ENCODE results near the gene LHFPL3. TPM values are rescaled to one million over a fixed set of nuclear protein-coding genes. Genes with fewer than 3 reads are reported as not detected.

Gene LHFPL3
- total RNA-seq, 4 donors from 2014 or later = not detected

- H3K4me3 ChIP-seq = no peak overlapping the region
- TF ChIP-seq POLR2A (IDR thresholded peaks at IDR 0.05) = no peak
- TF ChIP-seq CTCF (IDR thresholded peaks at IDR 0.05) = no peak
- no peaks in the 10 kb centered on the region for H3K9me3 ChIP-seq
- no peaks in the 10 kb centered on the region for H3K36me3 ChIP-seq
- DNase-seq = no peak
- intact Hi-C loops (cut with DNase I) = no loop called here
- no peak overlapping the region for H3K27ac ChIP-seq
- H3K27me3 ChIP-seq = no peaks in the 10 kb centered on the region
- WGBS, 2 donors = 81 to 85% methylated on average over 3 of the region's 3 CpGs
- H3K4me1 ChIP-seq = no peaks in the 10 kb centered on the region
Observed at GRCh38 chr7:104458875-104459274, 130.5 kb downstream of the LHFPL3 start.

- Histone ChIP-seq H3K27me3 (no peaks in the 10 kb centered on the region), H3K36me3 (no peaks in the 10 kb centered on the region), H3K4me3 (no peak overlapping the region), H3K4me1 (no peaks in the 10 kb centered on the region), H3K9me3 (no peaks in the 10 kb centered on the region), H3K27ac (no peak overlapping the region)
- DNase-seq = no peak
- intact Hi-C loops (cut with DNase I) = no loop called here
- TF ChIP-seq POLR2A (IDR thresholded peaks at IDR 0.05) = no peak
- TF ChIP-seq CTCF (IDR thresholded peaks at IDR 0.05) = no peak
- WGBS, 2 donors = 50 to 81% methylated on average over 1 of the region's 1 CpG
Observed at GRCh38 chr7:104469166-104469820, 140.9 kb downstream of the LHFPL3 start.

GRCh38 chr7:104480529-104480928 lies 152.1 kb downstream of the LHFPL3 start:
- Histone ChIP-seq H3K36me3 (no peaks in the 10 kb centered on the region), H3K27ac (no peak overlapping the region), H3K27me3 (no peaks in the 10 kb centered on the region), H3K4me1 (no peaks in the 10 kb centered on the region), H3K9me3 (no peaks in the 10 kb centered on the region), H3K4me3 (no peak overlapping the region)
- DNase-seq = no peak
- 43 to 53% methylated on average over 3 of the region's 3 CpGs for WGBS, 2 donors
- intact Hi-C loops (cut with DNase I) = no loop called here
- no peak for TF ChIP-seq POLR2A (IDR thresholded peaks at IDR 0.05)
- no peak for TF ChIP-seq CTCF (IDR thresholded peaks at IDR 0.05)

- 78 to 92% methylated on average over 5 of the region's 6 CpGs for WGBS, 2 donors
- no peak for TF ChIP-seq CTCF (IDR thresholded peaks at IDR 0.05)
- TF ChIP-seq POLR2A (IDR thresholded peaks at IDR 0.05) = no peak
- Histone ChIP-seq H3K9me3 (no peaks in the 10 kb centered on the region), H3K4me1 (no peaks in the 10 kb centered on the region), H3K4me3 (no peak overlapping the region), H3K36me3 (no peaks in the 10 kb centered on the region), H3K27ac (no peak overlapping the region), H3K27me3 (no peaks in the 10 kb centered on the region)
- intact Hi-C loops (cut with DNase I) = no loop called here
- no peak for DNase-seq
Observed at GRCh38 chr7:104482362-104483037, 154.1 kb downstream of the LHFPL3 start.

- no peak for TF ChIP-seq POLR2A (IDR thresholded peaks at IDR 0.05)
- TF ChIP-seq CTCF (IDR thresholded peaks at IDR 0.05) = no peak
- no peak for DNase-seq
- WGBS, 2 donors = 18 to 38% methylated on average over 1 of the region's 1 CpG
- Histone ChIP-seq H3K4me3 (no peak overlapping the region), H3K9me3 (no peaks in the 10 kb centered on the region), H3K4me1 (no peaks in the 10 kb centered on the region), H3K36me3 (no peaks in the 10 kb centered on the region), H3K27me3 (no peaks in the 10 kb centered on the region), H3K27ac (no peak overlapping the region)
- intact Hi-C loops (cut with DNase I) = no loop called here
Observed at GRCh38 chr7:104486931-104487330, 158.5 kb downstream of the LHFPL3 start.

Data from esophagus squamous epithelium (tissue), 5 donors.